SK-N-SH (cell line): ENCODE measurements around the gene ANAPC2.

ENCODE experiments used
- EP300 ChIP-seq, 2 experiments: IDR thresholded peaks; 2 replicates each; pipeline versions ENCODE4 v1.4.0 to v1.6.1; 2012; ENCODE audit warnings: borderline replicate concordance in 1 of 2, low read depth in 1 of 2, low read length in 1 of 2
- POLR2AphosphoS5 ChIP-seq: IDR thresholded peaks from 2 replicates; pipeline ENCODE4 v1.6.1; 2012; ENCODE audit warnings: low read depth, low read length
- RAD21 ChIP-seq: IDR thresholded peaks from 2 replicates; pipeline ENCODE4 v1.6.1; 2012; ENCODE audit warnings: mild to moderate bottlenecking, low read length
- TAF1 ChIP-seq: IDR thresholded peaks from 2 replicates; pipeline ENCODE4 v1.6.1; 2012; ENCODE audit warnings: low read depth, mild to moderate bottlenecking, low read length, moderate library complexity, borderline replicate concordance
- TF ChIP-seq, protein P1 (sequence below): fragments of 200-600 bp; sonication (generic); IDR thresholded peaks from 2 replicates; pipeline ENCODE4 v1.6.1; 2017; ENCODE audit warnings: antibody characterized with exemption, mild to moderate bottlenecking, moderate library complexity
- TF ChIP-seq, protein P2 (sequence below): IDR thresholded peaks from 2 replicates; pipeline ENCODE4; 2012
- TF ChIP-seq, protein P3 (sequence below): IDR thresholded peaks from 2 replicates; pipeline ENCODE4 v1.4.0; 2012; ENCODE audit warnings: low read depth, borderline replicate concordance

DNA sequence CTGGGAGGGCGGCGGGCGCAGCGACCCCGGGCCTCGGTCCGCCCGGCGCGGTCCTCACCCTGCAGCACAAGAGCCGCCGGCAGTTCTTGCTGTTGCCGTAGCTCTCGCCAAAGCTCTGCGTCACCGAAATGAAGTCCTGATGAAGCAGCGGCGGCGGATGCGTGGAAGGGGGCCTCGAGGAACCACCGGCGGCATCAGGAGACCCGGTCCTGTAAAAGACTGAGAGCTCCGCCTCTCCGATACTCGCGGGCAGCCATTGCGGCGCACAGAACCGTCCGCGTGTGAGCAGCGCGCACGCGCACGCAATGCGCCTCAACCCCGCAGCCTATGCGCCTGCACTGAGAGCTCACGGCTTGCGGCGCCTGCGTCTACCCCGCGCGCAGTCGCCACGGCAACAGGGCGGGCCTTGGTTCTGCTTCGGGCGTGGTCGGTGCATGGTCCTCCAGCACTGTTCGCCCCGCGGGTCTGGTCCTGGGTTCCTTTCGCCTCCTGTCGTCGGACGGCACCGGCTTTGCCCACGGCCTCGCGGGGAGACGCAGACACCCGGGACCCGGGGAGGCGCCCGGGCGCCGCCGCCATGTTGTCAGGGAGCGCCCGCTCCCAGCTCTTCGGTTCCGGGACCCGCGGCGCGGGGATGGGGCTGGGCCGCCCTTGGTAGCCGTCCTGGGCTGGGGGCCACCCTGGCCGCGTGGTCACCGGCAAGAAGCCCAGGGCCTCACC, 58.7 kb downstream of the ANAPC2 start:
- TF ChIP-seq POLR2AphosphoS5: peak; percentile 83
- TF ChIP-seq TAF1: peak; percentile 94
- TF ChIP-seq, protein P1, sequence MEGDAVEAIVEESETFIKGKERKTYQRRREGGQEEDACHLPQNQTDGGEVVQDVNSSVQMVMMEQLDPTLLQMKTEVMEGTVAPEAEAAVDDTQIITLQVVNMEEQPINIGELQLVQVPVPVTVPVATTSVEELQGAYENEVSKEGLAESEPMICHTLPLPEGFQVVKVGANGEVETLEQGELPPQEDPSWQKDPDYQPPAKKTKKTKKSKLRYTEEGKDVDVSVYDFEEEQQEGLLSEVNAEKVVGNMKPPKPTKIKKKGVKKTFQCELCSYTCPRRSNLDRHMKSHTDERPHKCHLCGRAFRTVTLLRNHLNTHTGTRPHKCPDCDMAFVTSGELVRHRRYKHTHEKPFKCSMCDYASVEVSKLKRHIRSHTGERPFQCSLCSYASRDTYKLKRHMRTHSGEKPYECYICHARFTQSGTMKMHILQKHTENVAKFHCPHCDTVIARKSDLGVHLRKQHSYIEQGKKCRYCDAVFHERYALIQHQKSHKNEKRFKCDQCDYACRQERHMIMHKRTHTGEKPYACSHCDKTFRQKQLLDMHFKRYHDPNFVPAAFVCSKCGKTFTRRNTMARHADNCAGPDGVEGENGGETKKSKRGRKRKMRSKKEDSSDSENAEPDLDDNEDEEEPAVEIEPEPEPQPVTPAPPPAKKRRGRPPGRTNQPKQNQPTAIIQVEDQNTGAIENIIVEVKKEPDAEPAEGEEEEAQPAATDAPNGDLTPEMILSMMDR: no peak
- TF ChIP-seq, protein P2, sequence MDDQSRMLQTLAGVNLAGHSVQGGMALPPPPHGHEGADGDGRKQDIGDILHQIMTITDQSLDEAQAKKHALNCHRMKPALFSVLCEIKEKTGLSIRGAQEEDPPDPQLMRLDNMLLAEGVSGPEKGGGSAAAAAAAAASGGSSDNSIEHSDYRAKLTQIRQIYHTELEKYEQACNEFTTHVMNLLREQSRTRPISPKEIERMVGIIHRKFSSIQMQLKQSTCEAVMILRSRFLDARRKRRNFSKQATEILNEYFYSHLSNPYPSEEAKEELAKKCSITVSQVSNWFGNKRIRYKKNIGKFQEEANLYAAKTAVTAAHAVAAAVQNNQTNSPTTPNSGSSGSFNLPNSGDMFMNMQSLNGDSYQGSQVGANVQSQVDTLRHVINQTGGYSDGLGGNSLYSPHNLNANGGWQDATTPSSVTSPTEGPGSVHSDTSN: no peak
- TF ChIP-seq, protein P3, sequence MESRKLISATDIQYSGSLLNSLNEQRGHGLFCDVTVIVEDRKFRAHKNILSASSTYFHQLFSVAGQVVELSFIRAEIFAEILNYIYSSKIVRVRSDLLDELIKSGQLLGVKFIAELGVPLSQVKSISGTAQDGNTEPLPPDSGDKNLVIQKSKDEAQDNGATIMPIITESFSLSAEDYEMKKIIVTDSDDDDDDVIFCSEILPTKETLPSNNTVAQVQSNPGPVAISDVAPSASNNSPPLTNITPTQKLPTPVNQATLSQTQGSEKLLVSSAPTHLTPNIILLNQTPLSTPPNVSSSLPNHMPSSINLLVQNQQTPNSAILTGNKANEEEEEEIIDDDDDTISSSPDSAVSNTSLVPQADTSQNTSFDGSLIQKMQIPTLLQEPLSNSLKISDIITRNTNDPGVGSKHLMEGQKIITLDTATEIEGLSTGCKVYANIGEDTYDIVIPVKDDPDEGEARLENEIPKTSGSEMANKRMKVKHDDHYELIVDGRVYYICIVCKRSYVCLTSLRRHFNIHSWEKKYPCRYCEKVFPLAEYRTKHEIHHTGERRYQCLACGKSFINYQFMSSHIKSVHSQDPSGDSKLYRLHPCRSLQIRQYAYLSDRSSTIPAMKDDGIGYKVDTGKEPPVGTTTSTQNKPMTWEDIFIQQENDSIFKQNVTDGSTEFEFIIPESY: no peak
- no peak for TF ChIP-seq RAD21
- TF ChIP-seq EP300 (IDR thresholded peaks at IDR 0.05; ENCODE audit: borderline replicate concordance in 1 of 2, low read depth in 1 of 2, low read length in 1 of 2): no peak
